GM04503 (cell line): ENCODE measurements around the gene HOXA5.

Experiments used
- DNase-seq: peaks from one replicate; pipeline ENCODE4 v3.0.0-alpha.2; 2012; ENCODE audit warnings: low read depth

Gene HOXA5

DNA sequence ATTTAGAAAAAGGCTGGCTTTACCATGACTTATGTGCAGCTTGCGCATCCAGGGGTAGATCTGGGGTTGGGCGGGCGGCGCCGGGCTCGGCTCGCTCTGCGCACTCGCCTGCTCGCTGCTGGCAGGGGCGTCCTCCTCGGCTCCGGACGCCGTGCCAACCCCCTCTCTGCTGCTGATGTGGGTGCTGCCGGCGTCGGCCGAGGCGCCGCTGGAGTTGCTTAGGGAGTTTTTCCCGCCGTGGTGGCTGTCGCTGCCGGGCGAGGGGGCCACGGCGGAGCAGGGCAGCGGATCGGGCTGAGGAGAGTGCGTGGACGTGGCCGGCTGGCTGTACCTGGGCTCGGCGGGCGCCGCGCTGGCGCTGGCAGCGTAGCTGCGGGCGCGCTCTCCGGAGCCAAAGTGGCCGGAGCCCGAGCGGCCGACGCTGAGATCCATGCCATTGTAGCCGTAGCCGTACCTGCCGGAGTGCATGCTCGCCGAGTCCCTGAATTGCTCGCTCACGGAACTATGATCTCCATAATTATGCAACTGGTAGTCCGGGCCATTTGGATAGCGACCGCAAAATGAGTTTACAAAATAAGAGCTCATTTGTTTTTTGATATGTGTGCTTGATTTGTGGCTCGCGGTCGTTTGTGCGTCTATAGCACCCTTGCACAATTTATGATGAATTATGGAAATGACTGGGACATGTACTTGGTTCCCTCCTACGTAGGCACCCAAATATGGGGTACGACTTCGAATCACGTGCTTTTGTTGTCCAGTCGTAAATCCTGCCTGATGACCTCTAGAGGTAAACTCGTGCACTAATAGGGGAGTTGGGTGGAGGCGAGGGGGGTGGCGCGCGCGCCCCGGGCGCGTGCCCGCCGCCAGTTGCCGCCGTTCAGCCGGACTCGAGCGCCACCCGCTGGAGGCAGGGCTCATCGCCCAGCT lies at the start of gene HOXA5:
Gene HOXA5 (minus strand): TSS at position 659 of the 927 bp plus-strand sequence. CDS start 74 bp downstream, at position 585.
- peak; percentile 46 for DNase-seq

DNA sequence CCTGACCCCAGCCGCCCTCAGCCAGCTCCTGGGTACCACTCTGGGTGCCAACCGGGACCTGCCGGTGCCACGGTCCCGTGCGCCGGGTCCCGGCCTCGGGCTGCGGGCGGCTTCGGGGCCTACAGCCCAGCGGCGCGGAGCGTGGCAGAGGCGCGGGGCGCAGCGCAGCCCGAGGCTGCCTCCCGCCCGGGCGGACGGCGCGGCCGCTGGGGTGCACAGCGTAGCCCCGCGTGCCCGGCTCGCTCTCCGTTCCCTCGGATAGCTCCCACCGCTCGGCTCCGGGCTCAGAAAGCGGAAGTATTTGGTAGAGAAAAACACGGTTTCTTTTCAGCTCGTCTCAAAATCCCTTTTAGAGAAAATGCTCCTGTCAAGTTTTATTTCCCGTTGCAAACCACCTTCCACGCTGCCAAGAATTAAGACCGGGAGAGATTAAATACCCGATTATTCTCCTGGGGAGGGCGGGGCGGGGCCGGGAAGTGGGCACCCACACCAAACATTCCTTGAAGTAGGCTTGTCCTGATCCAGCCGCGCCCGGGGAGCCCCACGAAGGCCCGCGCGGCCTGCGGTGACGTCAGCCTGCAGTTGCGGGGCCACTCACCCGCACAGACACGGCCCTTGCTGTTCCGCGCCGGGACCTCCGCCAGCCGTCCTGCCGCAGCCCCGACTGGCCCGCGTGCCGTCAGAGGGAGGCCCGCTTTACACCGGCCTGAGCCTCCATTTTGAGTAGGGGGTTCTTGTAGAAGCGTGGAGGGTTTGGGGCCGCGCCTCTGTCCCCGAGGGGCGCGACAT lies 49.3 kb upstream of the HOXA5 start:
- no peak for DNase-seq

DNA sequence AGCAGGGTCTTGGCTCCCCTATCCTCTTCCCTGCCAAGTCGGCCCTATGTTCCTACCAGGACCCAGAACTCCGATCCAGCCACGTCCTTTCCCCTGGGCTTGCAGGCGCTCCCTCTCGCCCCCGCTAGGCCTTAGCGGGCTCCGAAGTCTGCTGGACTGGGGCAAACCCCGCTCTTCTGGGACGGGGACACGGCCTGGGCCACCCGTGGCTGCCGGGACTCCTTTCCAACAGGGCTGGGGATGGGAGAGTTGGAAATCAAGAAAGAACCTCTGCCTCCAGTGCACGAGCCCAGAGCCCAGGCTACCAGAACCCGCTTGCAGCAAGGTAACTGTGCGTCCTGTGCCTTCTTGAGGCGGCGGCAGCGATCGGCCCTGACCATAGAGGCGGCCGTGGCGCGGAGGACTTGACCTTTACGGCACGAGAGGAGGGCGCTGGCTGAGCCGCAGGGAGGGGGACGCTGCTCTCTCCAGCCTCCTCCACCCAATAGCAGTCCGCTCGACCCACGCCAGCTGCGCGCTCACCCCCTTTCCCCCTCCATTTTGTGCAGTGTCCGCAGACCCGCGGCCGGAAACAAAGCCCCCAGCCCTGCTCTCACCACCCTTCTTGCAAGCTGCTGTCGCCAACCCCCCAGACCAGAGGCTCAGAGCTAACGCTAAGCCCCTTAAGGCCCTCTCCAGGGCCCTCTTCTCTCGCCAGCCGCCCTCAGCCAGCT lies 48.5 kb upstream of the HOXA5 start:
- DNase-seq: no peak

DNA sequence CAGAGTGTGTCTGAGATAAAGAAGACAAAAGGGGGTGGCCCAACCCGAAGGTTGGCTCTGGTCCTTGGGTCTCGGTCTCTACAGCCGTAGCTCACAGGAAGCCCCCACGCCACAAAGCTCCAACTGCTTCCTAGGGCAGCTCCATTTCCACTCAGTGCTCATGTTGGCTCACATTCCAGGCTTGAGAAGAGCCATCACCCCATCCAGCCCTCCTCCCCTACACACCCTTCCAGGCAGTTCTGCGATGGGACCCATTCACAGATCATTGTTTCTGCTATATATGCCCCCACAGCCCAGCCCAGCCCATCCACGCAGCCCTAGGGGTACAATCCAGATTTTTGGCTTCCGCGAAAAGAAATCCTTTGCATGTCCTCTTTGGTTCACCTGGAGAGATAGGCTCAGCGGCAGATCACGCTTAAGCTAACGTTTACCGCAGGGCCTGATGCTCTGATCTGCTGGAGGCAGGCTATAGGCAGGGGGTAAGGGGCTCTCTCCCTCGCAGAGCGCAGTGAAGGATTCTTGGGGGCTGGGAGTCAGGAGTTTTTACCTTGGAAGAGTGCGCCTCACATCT lies 47.8 kb upstream of the HOXA5 start:
- DNase-seq: no peak

DNA sequence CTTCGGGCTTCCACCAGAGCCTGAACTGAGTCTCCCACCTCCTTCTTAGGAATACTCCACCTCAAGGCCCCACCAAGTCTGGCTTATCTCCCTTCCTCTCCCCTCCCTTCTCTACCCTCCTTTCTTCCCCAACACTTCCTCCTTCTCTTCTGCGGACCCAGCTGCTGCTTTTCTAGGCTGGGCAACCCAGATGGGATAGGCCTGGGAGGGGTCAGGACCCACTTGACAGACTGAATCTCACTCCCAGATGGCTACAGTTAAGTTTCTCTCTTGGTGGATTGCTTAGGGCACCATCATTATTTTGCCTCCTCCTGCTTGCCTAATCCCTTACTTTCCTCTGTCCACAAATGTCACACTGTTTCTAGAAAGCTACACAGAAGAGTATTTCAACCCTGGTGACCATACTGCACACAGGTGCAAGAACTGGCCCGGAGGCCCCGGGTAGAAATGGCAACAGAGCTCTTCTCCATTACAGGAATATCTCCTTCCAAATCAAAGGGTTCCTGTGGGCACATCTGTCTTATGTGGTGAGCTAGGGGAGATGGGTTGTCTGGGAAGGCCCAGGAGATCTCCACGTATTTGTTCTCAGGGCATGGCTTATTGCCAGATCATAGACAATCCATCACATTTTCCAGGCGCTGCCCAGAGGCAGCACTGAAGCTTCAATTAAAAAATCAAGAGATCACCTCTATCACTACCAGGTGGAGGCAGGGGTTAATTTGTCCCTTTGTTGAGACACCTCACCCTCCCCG lies 46.7 kb upstream of the HOXA5 start:
- DNase-seq: no peak

DNA sequence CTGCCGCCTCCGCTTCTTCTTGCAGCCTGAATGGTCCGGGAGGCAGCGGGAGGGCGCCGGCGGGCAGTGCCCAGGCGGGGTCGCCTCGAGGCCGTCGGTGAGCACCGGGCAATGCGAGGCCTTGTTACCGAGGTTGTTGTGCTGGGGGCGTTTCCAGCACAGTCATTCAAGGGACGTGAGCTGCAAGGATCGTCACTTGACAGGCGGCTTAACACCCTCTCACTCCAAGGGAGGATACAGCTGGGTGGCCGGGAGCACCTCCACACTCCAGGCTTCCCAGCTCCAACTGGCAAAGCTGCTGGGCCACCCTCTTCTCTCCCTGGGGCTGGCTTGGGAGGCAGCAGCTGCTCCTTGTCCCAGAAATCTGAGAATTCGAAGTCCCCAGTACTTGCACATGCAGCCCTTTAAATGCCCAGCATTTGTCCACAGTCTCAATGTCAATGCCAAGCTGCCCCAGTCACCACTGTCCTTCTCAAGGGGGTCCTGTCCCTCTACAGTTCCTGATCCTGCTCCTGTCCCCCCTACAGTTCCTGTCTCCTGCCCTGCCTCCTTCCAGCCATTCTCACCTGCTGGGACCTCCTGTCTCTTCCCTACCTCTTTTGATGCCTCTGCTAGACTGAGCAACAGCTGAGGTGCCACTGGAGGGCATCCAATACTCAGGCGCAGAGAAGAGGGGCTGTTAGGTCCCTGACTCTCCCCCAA lies 46.0 kb upstream of the HOXA5 start:
- no peak for DNase-seq

DNA sequence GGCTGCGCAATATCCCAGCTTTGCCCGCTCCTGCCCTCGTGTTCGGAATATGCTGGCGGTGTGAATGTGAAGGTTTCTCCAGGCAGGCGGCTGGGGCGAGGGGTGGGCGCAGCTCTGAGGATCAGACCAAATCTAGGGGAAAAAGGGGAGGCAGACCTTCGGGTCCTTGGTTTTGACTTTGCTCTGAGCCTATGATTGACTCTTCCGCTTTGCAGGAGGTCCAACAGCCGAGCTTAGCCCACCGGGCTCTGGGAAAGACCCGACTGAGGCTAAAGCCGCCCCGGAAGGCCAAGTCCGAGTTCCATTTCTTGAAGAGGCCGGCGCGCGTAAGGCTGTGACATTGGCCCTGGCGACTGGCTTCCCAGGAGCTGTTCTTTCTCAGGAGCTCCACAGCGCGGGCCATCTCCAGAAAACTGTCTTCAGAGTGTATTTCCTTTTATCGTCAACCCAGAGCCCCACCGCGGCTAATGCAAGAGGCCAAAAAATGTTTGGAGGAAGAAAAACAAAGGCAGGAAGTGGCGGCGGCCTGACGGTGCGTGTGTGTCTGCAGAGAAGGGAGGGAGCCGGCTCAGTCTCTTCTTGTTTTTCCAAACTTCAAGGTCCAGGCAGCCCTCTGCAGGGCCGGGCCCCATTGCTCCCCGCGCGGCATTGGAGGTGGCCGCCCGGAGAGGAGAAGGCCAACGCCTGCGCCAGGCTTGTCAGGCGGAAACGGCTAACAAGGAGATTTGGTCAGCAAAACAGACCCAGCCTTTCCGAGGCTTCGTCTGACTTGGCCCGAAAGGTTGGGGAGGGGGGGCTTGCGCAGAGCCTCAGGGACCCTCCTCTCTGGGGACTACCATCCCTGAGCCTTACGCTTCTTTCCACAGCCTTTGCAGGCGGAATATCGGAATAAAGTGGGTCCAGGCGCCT lies 45.2 kb upstream of the HOXA5 start:
- no peak for DNase-seq

DNA sequence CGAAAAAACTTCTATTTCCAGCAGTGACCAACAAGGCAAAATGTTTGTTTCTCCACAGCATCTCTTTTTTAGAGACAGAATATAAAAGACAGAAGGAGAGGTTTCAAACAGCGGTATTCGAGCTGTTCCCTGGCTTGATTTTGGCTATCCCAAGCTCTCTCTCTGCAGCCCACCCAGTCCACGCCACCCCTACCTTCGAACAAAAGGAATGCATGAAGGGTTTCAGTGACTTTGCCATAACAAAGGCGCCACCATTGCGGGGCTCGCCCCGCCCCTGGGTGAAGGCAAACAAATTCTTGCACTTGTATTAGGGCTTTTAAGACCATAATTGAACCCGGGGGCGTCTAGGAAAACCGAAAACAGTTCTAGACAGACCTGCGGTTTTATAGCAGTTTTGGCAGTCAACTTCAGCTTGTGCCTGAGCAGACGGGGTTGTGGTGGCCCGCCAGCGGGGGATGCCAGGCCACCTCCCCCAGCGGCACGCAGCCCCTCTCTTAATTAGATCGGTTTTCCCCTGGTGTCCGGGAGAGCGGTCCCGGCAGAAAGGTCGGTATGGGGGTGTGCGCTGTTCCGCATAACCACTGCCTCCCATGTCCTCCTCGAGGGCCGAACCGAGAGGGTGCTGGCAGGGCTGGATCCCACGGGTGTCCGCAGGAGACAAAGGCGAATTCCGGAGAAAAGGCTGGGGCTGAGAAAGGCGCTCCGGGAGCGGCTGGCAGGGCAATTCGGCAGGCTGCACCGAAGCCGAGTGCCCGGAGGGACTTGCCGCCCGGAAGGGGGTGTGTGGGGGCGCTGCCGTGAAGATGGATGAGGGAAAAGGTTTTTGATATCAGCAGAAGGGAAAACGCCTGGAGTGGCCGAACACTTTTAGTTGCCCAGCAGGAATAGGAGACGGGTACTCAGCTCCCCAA lies 44.2 kb upstream of the HOXA5 start:
- DNase-seq: no peak

DNA sequence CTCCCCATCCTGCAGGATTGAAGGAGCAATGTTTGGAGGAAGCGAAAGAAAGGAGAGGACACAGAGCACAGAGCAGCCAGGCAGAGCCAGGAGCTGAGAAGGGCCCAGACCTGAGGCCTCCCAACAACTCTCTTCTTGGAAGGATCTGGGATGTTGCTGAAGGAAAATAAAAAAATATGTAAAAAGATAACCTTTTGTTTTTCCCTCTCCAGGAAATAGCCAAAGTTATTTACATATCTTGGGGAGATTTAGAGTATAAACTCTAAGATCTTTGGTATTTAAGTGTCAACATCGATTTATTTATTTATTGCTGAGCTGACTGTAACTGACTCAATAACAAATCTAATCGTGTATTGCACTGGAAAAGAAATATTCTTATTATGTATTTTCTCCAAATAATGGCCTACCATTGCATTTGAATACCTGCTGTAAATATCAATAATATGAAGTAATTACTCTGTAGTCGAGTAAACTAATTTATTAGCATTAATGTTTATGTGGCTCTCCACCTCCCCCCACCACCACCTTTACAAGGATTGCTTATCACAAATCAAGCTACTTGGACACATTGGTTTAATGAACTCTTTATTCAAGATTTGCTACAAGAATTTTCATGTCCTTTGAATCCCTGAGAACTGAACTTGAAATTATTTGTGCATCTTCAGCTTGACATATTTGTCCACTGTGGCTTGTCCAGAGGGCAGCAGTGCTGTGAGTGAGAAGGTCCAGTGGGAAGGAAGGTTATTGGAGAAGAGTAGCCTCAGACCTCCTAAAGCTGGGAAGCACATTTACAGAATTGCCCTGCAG lies 43.4 kb upstream of the HOXA5 start:
- no peak for DNase-seq

DNA sequence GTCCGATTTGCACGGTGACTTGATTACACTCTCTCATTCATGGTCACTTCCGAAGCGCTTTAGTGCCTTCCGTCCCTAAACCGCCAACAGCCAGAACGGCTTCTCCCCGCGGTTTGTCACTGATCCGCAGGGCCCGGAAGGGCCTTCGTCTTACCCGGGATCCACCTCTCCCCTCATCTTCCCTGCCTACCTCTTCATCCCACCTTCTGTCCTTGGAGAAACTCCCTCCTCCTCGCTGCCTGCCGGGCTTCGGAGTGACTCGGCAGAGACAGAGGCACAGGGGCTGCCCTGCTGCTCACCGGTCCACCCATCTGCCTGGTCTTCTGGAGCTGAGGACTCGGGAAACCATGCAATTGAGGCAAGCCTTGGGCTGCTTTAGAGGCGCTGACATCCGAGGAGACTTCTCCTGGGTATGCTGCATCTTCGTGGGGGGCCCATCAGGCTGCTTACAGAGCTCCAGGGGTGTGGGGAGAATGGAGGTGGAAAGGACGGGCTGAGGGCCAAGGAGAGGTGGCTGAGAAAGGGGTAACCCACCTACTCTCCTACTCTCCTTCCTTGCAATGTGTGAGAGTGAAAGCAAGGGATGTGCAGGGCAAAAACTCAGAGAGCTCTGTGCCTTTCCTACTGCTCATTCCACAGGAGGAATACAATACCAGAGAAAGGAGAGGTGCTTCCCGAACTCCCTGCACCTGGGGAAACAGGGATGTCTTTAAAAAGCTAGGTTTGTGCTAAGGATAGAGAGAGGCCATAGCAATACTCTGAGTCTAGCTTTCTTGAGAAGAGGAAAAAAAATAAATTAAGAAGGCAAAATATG lies 42.6 kb upstream of the HOXA5 start:
- no peak for DNase-seq

DNA sequence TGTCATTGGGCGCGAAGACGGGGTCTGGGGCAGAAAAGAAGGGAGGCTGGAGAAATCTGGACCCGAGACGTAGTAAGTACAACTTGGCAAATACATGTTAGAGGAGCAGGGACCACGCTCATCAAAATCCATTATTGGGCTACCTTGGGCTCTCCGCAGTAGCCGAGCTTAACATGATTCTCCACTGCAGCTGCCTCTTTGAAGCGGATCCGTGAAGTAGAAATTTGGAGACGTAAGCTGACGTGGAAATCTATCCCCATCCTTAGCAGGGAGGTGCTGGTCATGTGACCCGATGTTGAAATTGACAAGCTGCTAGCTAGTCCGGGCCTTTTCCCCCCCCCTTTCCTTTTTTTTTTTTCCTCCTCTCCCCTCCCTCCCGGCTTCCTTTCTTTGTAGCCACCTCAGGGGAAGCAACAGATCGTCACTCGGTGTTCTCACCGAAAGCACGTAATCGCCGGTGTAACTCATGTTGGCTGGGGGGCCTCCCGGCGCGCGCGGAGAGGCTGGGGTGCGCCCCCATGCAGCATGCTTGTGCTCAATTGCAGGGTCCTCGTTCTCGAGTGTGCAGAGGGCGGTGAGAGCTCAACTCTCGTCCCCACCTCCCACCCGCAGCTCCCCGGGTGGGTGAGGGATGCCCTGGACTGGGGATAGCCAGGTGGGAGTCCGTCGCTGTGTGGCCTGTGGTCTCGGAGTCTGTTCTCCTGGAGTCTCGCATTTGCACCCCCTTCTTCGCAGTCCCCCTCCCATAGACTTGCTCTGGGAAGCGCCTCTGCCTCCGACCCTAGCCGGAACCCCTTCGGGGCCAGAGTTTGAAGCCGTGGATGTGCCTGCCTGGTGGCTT lies 41.8 kb upstream of the HOXA5 start, which contains the start of gene HOXA11:
Gene HOXA11 (minus strand): TSS at position 220 of the 841 bp plus-strand sequence. CDS start 88 bp downstream, at position 132.
- peak; percentile 92 for DNase-seq

DNA sequence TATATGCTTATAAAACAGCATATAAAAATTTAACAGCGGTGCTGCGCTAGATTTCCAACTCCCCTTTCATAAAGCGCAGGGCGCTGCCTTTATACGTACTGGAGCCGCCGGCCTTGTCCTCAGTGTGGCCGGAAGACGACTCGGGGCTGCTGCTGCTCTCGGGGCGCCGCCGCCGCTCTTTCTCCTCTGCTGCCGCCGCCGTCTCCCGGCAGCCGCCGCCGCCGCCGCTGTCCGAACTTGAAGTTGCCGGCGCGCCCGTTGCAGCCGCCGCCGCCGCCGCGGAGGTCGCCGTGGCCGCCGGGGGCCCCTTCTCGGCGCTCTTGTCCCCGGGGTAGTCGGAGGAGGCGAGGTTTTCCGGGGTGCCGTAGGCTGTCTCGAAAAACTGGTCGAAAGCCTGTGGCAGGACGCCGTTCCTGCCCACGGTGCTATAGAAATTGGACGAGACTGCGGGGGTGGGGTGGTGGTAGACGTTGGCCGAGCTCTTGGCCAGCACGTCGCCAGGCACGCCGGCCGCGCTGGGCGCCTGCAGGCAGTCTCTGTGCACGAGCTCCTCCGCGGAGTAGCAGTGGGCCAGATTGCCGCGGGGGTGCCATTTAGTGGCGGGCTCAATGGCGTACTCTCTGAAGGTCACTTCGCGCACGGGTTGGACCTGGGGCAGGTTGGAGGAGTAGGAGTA lies 41.0 kb upstream of the HOXA5 start:
- DNase-seq: no peak

DNA sequence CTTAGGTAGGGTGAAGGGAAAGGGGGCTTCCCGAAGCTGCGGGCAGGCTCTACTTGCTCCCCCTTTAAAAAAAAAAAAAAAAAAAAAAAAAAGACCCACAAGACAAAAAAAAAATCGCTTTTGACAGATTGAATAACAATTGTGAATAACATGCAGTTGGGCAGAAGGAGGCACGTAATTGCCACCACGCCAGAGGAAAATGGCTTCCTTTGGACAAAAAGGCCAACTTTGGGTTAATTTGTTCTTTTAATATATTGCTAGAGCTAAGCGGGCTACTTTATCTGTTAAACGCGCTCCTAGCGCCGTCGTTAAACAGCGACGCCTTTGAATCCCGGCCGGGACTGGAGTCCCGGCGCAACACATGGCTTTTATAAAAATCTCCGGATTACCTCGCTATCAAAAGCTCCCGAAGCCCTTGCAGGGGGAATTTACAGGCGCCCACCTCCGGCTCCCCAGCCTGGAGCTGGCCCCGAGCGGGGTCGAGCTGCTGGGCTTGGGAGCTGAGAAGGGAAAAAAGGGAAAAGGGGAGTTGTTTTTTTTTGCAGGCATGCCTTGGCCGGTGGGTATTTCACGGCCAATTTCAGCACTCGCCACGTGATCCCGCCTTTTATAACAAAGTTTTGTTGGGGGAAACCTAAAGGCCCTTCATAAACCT lies 40.3 kb upstream of the HOXA5 start:
- DNase-seq: no peak

DNA sequence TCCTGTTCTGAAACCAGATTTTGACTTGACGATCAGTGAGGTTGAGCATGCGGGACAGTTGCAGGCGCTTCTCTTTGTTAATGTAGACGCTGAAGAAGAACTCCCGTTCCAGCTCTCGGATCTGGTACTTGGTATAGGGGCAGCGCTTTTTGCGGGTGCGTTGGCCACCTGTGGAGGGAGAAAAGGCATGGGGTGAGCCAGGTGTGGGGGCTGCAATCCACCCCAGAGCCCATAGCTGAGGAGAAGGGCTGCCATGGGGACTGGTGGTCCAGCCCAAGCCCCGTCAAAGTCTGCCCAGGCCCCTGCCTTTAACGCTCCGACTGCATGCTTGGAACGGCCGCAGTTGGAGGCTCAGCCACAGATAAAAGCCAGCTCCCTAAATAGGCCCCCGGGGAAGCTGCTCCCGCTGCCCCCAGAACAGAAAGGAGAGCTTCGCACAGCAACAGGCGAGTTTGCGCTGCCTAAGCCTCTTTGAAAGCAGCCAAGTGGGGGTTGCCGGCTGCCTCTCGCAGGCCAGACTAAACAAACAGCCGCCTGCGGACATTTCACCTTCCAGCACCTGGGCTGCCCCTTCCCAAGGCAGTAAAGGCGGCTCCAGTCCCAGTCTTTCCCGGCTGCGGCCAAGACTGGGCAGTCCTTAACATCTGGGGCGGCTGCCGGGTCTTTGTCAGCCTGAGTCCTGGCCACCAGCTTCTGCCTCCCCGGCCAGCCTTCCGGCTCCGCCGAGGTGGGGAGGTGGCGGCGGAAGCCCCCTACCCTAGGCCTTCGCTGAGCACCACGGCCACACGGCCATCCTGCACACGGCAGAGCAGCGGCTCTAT lies 39.6 kb upstream of the HOXA5 start:
- DNase-seq: no peak
